ENCODE results near the gene LRRC8D.

DNA sequence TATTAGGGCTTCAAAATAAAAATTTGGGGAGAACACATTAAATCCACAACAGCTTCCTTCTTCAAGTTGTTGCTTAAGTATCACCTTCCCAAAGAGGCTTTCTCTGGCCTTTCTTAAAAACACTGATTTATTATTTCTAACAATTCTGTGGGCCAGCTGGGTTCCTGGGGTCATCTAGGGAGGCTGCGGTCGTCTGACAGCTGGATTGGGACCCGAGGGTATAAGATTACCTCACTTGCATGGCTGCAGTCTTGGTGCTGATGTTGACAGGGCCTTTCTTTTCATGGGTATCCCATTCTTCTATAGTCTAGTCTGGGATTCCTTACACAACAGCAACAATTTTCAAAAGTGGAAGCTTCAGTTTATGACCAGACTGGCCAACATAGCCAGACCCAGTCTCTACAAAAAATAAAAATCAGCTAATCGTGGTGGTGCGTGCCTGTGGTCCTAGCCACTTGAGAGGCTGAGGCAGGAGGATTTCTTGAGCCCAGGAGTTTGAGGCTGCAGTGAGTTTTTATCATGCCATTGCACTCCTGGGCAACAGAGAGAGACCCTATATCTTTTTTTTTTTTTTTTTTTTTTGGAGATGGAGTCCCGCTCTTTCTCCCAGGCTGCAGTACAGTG is 128.0 kb downstream of the LRRC8D start:
- TF ChIP-seq, protein P1, sequence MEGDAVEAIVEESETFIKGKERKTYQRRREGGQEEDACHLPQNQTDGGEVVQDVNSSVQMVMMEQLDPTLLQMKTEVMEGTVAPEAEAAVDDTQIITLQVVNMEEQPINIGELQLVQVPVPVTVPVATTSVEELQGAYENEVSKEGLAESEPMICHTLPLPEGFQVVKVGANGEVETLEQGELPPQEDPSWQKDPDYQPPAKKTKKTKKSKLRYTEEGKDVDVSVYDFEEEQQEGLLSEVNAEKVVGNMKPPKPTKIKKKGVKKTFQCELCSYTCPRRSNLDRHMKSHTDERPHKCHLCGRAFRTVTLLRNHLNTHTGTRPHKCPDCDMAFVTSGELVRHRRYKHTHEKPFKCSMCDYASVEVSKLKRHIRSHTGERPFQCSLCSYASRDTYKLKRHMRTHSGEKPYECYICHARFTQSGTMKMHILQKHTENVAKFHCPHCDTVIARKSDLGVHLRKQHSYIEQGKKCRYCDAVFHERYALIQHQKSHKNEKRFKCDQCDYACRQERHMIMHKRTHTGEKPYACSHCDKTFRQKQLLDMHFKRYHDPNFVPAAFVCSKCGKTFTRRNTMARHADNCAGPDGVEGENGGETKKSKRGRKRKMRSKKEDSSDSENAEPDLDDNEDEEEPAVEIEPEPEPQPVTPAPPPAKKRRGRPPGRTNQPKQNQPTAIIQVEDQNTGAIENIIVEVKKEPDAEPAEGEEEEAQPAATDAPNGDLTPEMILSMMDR (IDR thresholded peaks at IDR 0.05) = no peak
- TF ChIP-seq, protein P2, sequence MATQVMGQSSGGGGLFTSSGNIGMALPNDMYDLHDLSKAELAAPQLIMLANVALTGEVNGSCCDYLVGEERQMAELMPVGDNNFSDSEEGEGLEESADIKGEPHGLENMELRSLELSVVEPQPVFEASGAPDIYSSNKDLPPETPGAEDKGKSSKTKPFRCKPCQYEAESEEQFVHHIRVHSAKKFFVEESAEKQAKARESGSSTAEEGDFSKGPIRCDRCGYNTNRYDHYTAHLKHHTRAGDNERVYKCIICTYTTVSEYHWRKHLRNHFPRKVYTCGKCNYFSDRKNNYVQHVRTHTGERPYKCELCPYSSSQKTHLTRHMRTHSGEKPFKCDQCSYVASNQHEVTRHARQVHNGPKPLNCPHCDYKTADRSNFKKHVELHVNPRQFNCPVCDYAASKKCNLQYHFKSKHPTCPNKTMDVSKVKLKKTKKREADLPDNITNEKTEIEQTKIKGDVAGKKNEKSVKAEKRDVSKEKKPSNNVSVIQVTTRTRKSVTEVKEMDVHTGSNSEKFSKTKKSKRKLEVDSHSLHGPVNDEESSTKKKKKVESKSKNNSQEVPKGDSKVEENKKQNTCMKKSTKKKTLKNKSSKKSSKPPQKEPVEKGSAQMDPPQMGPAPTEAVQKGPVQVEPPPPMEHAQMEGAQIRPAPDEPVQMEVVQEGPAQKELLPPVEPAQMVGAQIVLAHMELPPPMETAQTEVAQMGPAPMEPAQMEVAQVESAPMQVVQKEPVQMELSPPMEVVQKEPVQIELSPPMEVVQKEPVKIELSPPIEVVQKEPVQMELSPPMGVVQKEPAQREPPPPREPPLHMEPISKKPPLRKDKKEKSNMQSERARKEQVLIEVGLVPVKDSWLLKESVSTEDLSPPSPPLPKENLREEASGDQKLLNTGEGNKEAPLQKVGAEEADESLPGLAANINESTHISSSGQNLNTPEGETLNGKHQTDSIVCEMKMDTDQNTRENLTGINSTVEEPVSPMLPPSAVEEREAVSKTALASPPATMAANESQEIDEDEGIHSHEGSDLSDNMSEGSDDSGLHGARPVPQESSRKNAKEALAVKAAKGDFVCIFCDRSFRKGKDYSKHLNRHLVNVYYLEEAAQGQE (IDR thresholded peaks at IDR 0.05; ENCODE audit: insufficient read depth in 1 of 2, low read depth in 2 of 2, low read length in 1 of 2) = no peak

Measured in Panc1 (cell line).